NCI-H2196 (cell line): Measurements from ENCODE around the gene ERC1.
A peak's percentile ranks its signal among the peaks of the same experiment; 100 is the strongest.
"Not testable (repeated sequence)": the region's sequence is repeated elsewhere in the genome, so short reads cannot be mapped to it uniquely, and the experiment has no call there.

Experiments used
- DNase-seq: peaks from one replicate; lab custom pipeline; 2025; ENCODE audit not compliant: unreplicated experiment; lab: John Stamatoyannopoulos, UW

The ERC1 gene

DNA sequence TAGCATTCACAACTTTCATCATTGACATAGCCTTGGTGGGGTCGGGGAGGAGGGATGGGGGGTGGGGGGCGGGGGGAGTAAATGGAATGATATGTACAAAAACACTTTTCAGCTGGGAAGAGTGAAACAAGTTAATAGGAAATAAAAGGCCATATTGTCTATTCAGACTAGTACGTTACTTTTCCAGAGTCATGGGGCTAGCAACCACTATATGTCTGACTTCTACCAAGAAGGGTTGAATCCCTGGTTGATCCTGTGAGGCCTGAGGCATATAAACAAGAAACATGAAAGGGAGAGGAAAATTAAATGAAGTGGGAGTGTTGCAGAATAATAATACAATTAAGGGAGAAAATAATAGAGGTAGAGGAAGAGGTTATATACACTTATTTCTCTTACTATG lies 225.5 kb downstream of the ERC1 start:
- DNase-seq, result no peak

DNA sequence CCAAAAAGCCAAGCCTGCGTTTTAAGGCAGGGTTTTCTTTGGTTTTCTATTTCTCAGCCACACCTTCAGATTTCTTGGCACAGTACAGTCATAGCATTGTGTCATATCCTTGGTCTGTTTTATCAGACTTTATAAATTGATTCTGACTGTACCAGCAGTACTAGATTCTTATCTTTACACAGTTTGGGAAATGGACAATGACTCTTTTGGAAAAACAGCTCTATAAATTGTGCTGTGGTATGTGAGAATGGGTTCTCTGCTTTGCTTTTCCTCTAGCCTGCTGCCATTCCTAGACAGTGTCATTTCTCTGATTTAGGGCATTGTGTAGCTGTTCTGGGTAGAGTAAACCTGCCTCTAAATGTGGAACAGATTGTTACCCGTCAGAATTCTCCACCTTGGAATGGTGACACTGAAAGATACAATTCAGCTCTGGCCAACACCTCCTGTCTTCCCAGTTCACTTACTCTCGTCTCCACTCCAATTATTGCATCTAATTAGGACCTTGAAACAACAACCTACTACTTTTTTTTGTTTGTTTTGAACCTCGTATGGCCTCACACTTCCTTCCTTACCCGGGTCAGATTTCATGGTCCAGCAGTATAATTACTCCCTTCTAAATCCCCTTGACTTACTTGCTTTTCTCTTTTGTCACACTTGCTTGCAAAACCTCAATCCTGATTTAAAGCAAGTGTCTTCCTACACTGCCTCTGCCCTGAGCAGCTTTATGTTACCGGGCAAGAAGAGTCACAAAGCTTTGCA lies 226.3 kb downstream of the ERC1 start:
- no peak for DNase-seq

DNA sequence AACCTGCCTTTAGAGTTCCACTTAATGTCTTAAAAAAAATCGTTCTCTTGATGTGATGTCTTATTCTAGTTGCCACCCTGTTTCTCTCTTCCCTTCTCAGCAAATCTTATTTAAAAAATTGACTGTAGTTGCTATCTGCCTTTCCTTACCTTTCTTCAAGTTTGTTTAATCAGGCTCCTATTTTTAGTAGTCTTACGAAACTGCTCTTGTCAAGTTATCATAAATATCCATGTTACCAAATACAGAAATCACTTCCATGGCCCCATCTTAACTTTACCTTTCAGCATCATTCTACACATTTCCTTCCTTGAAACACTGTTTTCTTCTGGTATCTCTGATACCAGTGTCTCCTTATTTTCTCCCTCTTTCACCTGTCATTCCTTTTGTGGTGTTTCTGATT lies 227.3 kb downstream of the ERC1 start:
- DNase-seq, result no peak

DNA sequence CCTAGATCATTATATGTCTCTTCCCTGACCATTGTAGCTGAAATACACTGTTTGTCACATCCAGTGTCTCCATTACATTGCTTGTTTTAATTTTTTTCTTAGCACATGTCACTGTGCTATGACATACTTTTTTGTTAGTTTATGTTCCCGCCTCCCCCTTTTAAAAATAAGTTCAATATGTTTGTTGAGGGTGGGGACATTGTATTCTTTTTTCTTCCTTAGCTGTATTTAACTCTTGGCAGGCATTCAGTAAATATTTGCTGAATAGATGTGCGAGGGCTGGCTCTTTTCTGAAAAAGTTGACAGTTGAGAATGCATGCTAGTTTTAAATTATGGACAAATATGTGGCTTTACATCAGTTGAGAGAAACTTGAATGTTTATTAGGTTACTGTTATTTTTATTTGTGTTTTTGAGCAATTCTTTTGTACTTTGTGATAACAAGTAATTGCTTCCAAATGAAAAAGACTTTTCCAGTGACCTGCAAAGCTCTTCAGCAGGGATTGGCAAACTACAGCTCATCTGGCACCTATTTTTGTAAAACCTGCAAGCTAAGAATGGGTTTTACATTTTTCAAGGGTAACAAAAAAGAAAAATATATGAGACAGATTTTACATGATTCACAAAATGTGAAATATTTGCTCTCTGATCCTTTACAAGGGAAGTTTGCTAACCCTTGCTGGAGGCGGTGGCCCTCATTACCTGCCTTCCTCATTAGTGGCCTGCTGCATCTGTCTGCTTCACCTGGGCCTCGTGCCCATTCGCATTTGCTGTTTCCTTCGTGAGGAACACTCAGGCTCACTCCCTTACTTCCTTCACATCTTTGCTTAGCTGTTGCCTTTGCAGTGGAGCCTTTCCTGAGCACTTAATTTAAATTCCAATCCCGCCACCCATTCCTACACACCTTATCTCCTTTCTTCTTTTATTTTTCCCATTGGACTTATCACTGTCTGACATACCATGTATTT lies 229.4 kb downstream of the ERC1 start:
- peak; percentile 2 for DNase-seq

DNA sequence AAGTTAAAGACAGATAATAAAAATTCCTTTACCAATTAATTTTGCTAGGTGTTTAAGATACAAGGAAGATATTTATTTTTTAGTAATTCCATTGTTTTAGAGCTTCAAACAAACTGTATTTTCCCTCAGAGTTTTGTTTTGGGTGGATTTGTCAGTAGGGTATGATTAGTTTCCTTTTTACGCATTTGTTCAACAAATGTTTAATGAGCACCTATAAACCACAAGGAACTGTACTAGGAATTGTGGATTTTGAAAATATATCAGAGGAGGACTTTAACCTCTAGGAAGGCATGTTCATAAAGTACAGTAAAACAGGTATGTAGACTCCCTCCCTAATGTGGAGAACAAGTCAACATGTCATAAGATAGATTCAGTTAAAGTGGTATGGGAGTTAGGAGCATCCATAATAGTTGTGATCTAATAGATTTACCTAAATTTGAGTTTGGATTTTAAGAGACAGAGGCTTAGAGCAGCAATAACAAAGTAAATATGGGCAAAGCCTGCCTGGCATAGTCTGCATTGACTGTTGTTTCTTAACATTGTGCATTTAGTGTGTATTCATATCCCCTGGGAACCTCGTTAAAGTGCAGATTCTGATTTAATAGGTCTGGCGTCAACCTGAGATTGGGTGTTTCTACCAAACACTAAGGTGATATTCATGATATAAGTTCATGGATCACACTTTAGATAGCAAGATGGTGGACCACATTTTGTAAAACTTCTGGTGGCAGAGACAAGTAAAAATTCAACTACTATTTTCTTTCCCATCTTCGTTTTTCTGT lies 232.0 kb downstream of the ERC1 start:
- no peak for DNase-seq

DNA sequence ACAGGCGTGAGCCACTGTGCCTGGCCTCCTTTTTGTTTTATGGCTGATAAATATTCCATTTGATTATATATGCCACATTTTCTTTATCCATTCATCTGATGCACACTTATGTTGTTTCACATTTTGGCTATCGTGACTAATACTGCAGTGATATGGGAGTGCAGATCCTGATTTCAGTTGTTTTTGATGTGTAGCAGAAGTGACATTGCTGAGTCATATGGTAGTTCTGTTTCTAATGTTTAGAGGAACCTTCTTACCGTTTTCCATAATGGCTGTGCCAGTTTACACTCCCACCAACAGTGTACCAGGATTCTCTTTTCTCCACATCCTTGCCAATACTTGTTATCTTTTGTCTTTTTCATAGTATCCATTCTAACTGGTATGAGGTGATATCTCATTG lies 235.9 kb downstream of the ERC1 start:
- no peak for DNase-seq

DNA sequence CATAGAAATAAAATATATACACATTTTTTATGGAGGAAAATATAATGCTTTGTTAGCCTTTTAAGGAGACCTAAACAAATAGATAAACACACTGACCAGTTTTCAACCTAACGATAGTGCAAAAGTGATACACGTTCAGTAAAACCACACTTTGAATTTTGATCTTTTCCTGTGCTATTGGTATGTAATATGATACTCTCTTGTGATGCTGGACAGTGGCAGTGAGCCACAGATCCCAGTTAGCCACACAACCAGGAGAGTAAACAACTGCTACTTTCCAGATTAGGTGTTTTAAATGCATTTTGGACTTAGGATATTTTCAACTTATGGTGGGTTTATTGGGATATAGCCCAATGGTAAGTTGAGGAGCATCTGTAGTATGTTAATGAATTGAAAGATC lies 243.1 kb downstream of the ERC1 start:
- DNase-seq, result no peak

DNA sequence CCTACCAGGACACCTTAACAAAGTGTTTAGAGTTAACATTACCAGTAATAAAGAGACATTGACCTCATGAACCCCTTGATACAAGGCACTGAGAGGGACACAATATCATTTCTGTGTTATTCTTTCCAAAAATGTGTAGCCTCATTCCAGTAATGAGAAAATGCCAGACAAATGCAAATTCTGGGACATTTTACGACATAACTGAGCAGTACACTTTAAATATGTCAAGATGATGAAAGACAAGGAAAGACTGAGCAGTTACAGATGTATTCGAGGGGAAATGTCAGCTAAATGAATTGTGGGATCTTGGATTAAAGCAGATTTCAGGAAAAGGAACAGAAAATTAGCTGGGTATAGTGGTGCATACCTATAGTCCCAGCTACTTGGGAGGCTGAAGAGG lies 255.6 kb downstream of the ERC1 start:
- no peak for DNase-seq

DNA sequence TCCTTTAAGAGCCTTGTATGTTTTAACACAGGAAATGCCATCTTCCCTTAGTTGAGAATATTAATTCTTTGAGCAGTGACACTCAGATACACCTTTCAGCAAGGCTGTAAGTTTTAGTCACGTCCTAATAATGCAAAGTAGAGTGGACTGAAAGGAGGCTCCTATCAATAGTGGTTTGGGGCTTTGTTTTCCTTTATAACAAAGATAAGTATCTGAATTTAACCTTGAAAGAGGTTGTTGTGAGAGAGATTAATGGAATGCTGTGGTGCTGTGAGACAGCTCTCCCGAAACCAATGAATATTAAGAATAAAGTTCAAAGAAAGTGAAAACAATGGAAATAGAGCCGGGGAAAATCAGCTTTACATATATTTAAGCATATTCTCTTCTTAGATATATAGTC lies 259.6 kb downstream of the ERC1 start:
- DNase-seq, result no peak

DNA sequence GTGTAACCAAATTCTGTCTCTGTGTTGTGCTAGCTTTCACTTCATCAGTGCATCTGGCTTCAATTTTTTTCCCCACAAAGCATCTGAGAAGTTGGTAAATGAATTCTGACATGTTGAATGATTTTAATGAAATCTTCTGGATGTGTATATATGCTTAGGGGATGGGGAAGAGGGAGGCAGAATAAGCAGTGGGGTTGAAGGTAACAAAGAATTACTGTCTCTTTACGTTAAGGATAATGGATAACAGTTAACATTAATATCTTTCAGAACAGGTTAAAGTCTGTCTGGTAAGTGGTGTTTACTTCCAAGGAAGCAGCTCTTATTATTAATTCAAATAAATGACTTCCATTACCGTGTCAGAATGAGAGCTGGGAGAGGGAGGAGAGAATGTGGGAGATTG lies 261.7 kb downstream of the ERC1 start:
- DNase-seq, result no peak

DNA sequence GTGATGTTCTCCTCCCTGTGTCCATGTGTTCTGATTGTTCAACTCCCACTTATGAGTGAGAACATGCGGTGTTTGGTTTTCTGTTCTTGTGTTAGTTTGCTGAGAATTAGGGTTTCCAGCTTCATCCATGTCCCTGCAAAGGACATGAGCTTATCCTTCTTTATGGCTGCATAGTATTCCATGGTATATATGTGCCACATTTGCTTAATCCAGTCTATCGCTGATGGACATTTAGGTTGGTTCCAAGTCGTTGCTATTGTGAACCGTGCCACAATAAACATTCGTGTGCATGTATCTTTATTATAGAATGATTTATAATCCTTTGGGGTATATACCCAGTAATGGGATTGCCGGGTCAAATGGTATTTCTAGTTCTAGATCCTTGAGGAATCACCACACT lies 264.1 kb downstream of the ERC1 start:
- not testable (repeated sequence) for DNase-seq

DNA sequence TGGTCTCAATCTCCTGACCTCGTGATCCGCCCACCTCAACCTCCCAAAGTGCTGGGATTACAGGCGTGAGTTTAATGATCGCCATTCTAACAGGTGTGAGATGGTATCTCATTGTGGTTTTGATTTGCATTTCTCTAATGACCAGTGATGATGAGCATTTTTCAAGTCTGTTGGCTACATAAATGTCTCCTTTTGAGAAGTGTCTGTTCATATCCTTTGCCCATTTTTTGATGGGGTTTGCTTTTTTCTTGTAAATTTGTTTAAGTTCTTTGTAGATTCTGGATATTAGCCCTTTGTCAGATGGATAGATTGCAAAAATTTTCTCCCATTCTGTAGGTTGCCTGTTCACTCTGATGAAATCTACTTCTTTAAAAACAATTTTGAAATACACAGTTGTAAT lies 264.8 kb downstream of the ERC1 start:
- not testable (repeated sequence) for DNase-seq

DNA sequence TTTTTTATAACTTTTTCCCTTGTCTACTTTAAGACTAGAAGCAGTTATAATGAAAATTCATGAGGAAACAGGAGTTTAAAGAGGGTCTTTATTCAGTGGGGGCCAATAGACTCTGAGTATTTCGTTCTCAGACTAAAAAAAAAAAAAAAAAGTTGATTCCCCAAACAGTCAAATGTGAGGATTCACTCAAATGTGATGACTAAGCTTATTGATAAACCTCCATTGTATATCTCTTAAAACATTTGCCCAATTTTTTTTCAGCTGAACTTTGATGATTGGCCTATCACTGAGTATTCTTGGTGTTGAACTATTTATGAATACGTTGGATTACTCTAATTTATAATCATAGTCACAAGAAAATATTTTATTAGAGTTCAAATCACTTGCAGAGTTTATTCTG lies 265.3 kb downstream of the ERC1 start:
- DNase-seq, result no peak

DNA sequence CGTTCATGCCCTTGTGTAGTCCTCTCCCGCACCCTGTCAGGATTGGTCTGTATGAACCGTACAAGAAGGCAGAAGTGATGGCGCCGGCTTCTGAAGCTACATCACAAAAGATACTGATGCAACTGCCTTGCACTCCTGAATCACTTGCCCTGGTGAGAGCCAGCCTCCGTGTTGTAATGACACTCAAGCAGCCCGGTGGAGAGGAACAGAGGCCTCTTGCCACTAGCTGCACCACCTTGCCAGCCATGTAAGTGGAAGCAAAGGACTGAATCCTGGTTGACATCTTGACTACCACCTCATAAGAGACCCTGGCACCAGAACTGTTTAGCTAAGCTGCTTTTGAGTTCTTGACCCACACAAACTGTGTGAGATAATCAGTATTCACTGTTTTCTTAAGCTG lies 266.0 kb downstream of the ERC1 start:
- DNase-seq, result no peak

DNA sequence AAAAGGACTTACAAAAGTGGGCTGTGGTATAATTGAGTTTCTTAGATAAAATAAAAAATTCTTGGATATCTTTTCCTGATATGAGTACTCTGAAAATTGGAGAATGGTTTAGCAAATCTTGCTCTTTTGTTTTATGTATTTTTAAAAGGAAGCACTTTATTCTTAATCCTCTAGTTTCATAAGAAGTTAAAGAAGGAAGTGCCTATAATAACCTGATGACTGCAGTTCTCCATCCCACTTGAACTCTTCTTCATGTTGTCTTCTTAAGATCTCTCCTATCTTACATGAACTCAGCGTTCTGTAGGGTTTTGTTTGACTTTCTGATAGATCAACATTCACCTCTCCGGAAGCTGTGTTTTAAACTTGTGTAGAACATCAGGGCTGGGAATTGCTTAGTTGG lies 271.0 kb downstream of the ERC1 start:
- no peak for DNase-seq

DNA sequence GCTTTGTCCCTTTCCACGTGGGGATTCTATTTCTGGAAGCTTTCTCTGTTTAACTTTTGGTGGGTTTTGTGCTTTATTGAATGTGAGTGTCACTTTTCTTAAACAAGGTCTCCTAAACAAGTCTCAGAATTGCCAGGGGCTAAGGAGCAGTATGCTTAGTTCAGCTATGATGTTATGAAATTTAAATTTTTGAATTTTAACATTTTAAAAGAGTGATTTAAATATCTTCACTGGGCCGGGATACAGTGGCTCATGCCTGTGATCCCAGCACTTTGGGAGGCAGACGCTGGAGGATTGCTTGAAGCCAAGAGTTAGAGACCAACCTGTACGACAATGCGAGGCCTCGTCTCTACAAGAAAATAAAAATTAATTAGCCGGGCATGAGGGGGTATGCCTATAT lies 276.2 kb downstream of the ERC1 start:
- DNase-seq, result no peak

DNA sequence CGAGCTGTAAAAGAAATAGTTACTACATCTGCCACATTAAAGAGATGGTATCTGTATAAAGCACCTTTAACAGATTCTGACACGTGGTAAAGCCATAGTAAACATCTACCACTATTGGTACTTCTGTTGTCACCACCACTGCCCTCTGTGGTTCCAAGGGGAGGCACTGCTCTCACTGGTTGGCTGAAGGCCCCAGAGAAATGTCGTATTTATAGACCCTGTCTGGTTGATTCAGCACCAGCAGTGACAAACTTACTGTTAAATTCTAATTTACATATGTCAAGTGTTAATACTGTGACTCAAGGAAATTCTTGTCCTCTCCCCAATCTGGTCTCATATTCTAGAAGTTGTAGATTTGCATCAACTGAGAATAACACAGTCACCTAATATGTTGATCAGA lies 281.1 kb downstream of the ERC1 start:
- DNase-seq, result no peak

DNA sequence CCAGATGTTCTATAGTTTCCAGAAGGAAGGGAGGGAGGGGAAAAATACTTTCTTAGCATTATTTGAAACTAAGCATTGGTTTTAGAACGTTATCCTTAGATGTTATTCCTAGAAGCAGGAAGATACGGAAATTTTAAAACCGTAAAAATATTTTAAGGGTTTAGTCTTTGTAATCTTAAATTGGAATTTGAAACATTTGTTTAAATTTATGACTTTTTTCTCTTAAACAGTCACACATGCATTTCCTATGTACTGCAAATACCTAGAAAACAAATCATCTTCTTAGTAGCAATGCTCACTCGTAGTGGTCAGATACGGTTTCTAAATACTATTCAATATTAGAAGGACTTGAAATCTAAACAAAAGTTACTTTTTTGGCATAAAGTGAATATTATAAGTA lies 282.0 kb downstream of the ERC1 start:
- DNase-seq, result no peak

DNA sequence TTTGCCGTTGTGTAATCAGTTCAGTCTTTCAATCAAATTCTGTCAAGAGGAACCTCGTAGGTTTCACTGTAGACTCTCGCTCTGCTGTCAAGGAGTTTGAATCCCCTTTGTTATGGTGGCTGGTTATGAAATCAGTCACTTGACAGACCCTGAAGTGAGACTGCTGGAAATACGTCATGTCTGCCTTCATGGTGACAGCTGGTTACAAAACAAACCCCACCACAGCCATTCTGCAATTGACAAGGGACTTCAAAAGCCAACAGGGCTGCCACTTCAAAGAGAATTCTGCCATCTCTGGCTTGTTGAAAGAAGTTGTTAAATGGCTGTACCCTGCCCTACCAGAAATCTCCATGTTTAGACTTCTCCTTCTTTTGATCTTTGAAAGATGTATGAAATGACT lies 286.9 kb downstream of the ERC1 start:
- no peak for DNase-seq

DNA sequence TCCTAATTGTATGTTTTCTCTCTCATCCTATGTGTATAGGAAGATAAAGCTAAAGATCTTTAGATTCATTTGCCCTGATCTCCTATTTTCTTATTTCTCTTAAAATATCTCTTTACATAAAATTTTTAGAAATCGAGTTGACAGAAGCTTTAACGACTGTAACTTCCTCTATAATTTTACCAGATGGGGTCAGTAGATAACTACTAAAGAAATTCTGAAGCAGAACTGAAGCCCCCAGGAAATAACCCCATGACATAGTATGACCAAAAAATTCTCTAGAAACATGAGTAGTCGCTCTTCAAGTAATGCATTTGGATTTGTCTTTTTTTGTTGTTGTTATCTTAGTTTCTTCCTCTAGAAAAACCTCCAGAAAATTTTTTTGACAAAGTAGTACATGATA lies 288.0 kb downstream of the ERC1 start:
- no peak for DNase-seq

DNA sequence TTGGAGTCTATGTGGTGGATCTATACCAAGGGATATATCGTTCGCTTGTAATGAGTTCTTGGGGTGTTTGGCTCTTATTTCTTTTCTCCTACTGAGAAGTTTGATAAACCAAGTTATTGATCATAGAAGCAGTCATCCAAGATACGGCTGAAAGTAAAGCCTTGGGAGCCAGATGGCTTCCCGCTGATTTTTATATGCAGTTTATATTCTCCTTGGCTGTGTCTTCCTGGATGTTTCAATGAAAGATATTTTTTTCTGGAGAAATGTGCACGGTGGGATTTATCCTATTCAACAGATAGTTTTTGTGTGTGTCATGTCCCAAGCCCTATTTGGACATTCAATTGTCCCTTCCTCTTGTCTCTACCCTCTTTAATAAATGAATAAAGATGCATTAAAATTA lies 289.0 kb downstream of the ERC1 start:
- DNase-seq, result no peak
